GM15510 (cell line): ENCODE results near the gene FGFR2.

Experiments
- POLR2A ChIP-seq: IDR thresholded peaks from 3 replicates; pipeline ENCODE4 v1.6.1; 2011; ENCODE audit warnings: borderline replicate concordance; ENCODE audit not compliant: insufficient read length; ENCODE audit errors: extremely low read depth

Gene FGFR2

GRCh38 chr10:121598263-121599249 lies at the start of gene FGFR2:
TSS of gene FGFR2 (minus strand) at chr10:121598444. CDS start at chr10:121593817, 4,627 bp downstream.
- TF ChIP-seq POLR2A, result no peak

- TF ChIP-seq POLR2A, result no peak
Measured at GRCh38 chr10:121647401-121647800, 49.2 kb upstream of the FGFR2 start.

- TF ChIP-seq POLR2A, result no peak
Measured at GRCh38 chr10:121645696-121646095, 47.5 kb upstream of the FGFR2 start.

- TF ChIP-seq POLR2A, result no peak
Measured at GRCh38 chr10:121644501-121644900, 46.3 kb upstream of the FGFR2 start.

GRCh38 chr10:121640266-121640665 lies 42.0 kb upstream of the FGFR2 start:
- no peak for TF ChIP-seq POLR2A

- no peak for TF ChIP-seq POLR2A
Measured at GRCh38 chr10:121639416-121639815, 41.2 kb upstream of the FGFR2 start.

GRCh38 chr10:121637437-121637836 lies 39.2 kb upstream of the FGFR2 start:
- no peak for TF ChIP-seq POLR2A

GRCh38 chr10:121633056-121633455 lies 34.8 kb upstream of the FGFR2 start:
- no peak for TF ChIP-seq POLR2A

- no peak for TF ChIP-seq POLR2A
Measured at GRCh38 chr10:121631365-121632029, 33.3 kb upstream of the FGFR2 start.

- no peak for TF ChIP-seq POLR2A
Measured at GRCh38 chr10:121628859-121629258, 30.6 kb upstream of the FGFR2 start.

- TF ChIP-seq POLR2A, result no peak
Measured at GRCh38 chr10:121627876-121628581, 29.8 kb upstream of the FGFR2 start.

- no peak for TF ChIP-seq POLR2A
Measured at GRCh38 chr10:121624836-121625486, 26.7 kb upstream of the FGFR2 start.

GRCh38 chr10:121618906-121619305 lies 20.7 kb upstream of the FGFR2 start:
- TF ChIP-seq POLR2A, result no peak

GRCh38 chr10:121617176-121617575 lies 18.9 kb upstream of the FGFR2 start:
- TF ChIP-seq POLR2A, result no peak
